ENCODE results near the gene EIF3B. TPM values are rescaled to one million over a fixed set of nuclear protein-coding genes. Genes with fewer than 3 reads are reported as not detected.
A peak's percentile ranks its signal among the peaks of the same experiment; 100 is the strongest.
"Not testable (repeated sequence)": the region's sequence is repeated elsewhere in the genome, so short reads cannot be mapped to it uniquely, and the experiment has no call there.

Gene EIF3B
- 100 to 1,000 TPM in 7 of 9 donors, 10 to 100 TPM in 2; 81.4 to 149 (median 110) TPM for total RNA-seq
- 100 to 1,000 TPM; 107 to 183 (median 107) TPM for polyA plus RNA-seq
- long read RNA-seq, donor 1, transcript EIF3B-202 (19 exons, 2,966 nt) = major isoform, 10 of 19 reads
- long read RNA-seq, donor 1, transcript EIF3B-201 (19 exons, 3,055 nt) = minor isoform, 8 of 19 reads
- long read RNA-seq, donor 1, partial matches to known transcripts = 0 of 19 reads
- long read RNA-seq, donor 1, other reads (novel, unspliced or antisense) = 0 of 19 reads
- long read RNA-seq, donor 2, transcript EIF3B-201 (19 exons, 3,055 nt) = major isoform, 6 of 16 reads
- long read RNA-seq, donor 2, partial matches to known transcripts = 8 of 16 reads
- long read RNA-seq, donor 2, other reads (novel, unspliced or antisense) = 0 of 16 reads
- long read RNA-seq, donor 3, transcript EIF3B-201 (19 exons, 3,055 nt) = major isoform, 6 of 6 reads
- long read RNA-seq, donor 3, partial matches to known transcripts = 0 of 6 reads
- long read RNA-seq, donor 3, other reads (novel, unspliced or antisense) = 0 of 6 reads
- long read RNA-seq, donor 4, partial matches to known transcripts = 8 of 13 reads
- long read RNA-seq, donor 4, other reads (novel, unspliced or antisense) = 5 of 13 reads
- long read RNA-seq, donor 5, transcript EIF3B-202 (19 exons, 2,966 nt) = minor isoform, 119 of 367 reads
- long read RNA-seq, donor 5, transcript EIF3B-201 (19 exons, 3,055 nt) = major isoform, 149 of 367 reads
- long read RNA-seq, donor 5, partial matches to known transcripts = 14 of 367 reads
- long read RNA-seq, donor 5, other reads (novel, unspliced or antisense) = 83 of 367 reads
- long read RNA-seq, donor 6, partial matches to known transcripts = 3 of 4 reads
- long read RNA-seq, donor 6, other reads (novel, unspliced or antisense) = 1 of 4 reads
- long read RNA-seq, donor 7, partial matches to known transcripts = 0 of 2 reads
- long read RNA-seq, donor 7, other reads (novel, unspliced or antisense) = 0 of 2 reads
- long read RNA-seq, donor 8, transcript EIF3B-201 (19 exons, 3,055 nt) = minor isoform, 8 of 21 reads
- long read RNA-seq, donor 8, transcript EIF3B-202 (19 exons, 2,966 nt) = major isoform, 12 of 21 reads
- long read RNA-seq, donor 8, partial matches to known transcripts = 0 of 21 reads
- long read RNA-seq, donor 8, other reads (novel, unspliced or antisense) = 0 of 21 reads
- long read RNA-seq, donor 9, partial matches to known transcripts = 0 of 2 reads
- long read RNA-seq, donor 9, other reads (novel, unspliced or antisense) = 0 of 2 reads
- long read RNA-seq, donor 10, transcript EIF3B-202 (19 exons, 2,966 nt) = major isoform, 5 of 13 reads
- long read RNA-seq, donor 10, partial matches to known transcripts = 5 of 13 reads
- long read RNA-seq, donor 10, other reads (novel, unspliced or antisense) = 0 of 13 reads

- no peaks in the 10 kb centered on the region for H3K36me3 ChIP-seq (replicated peaks in 1 of 2)
- intact Hi-C loops (cut with DNase I) = loop anchor here (10.0 kb wide), 2 partner anchors 110 to 780 kb away; partner anchors contain the start of genes MRM2 (in 1 of the 2), NUDT1 (in 1 of the 2) and PSMG3 (in 1 of the 2)
- no peaks in the 10 kb centered on the region for H3K27me3 ChIP-seq
- 0% methylated on average over 17 to 55 of the region's 55 CpGs for WGBS, 4 donors
- H3K4me1 ChIP-seq (replicated peaks in 1 of 2) = peaks cover 25 to 41% of the 10 kb centered on the region in 2 donors
- H3K9me3 ChIP-seq (replicated peaks in 1 of 3) = no peaks in the 10 kb centered on the region
- H3K27ac ChIP-seq = peak within 1 kb of the TSS; percentile 71 to 100 (median 96)
- H3K4me3 ChIP-seq = peak within 1 kb of the TSS; percentile 61 to 94 (median 80)
- DNase-seq = peak; percentile 88 to 96 (median 91)
- peak in 3 of 6 experiments; percentile 5 to 30 (median 15) for TF ChIP-seq CTCF (IDR thresholded peaks at IDR 0.05)
- peak; percentile 68 to 77 for TF ChIP-seq POLR2A (IDR thresholded peaks at IDR 0.05)
Observed at GRCh38 chr7:2354186-2354938, at the start of gene EIF3B. TSS of gene EIF3B (plus strand) at chr7:2354827. CDS start at chr7:2354922, 95 bp downstream.

- not testable (repeated sequence) for H3K4me1 ChIP-seq (replicated peaks in 1 of 2); H3K36me3 ChIP-seq (replicated peaks in 1 of 2); H3K27me3 ChIP-seq; DNase-seq; H3K4me3 ChIP-seq; H3K9me3 ChIP-seq (replicated peaks in 1 of 3)
- H3K27ac ChIP-seq = peak overlapping the region in 1 of 5 donors; percentile 49
- WGBS, 4 donors = 90 to 93% (median 91%) methylated on average over 6 of the region's 6 CpGs
- intact Hi-C loops (cut with DNase I) = loop anchor here in 1 of 2 donors (10.0 kb wide), 1 partner anchor 50 kb away; no protein-coding TSS in a partner anchor
Observed at GRCh38 chr7:2305258-2305657, 49.4 kb upstream of the EIF3B start.

- H3K4me3 ChIP-seq = no peak overlapping the region
- intact Hi-C loops (cut with DNase I) = loop anchor here in 1 of 2 donors (10.0 kb wide), 1 partner anchor 52 kb away; no protein-coding TSS in a partner anchor
Observed at GRCh38 chr7:2306688-2307087, 47.9 kb upstream of the EIF3B start.

More at GRCh38 chr7:2306688-2307087, 47.9 kb upstream of the EIF3B start:
- Histone ChIP-seq H3K9me3 (replicated peaks in 1 of 3) (no peaks in the 10 kb centered on the region), H3K27me3 (no peaks in the 10 kb centered on the region), H3K27ac (no peak overlapping the region), H3K4me1 (replicated peaks in 1 of 2) (no peaks in the 10 kb centered on the region), H3K36me3 (replicated peaks in 1 of 2) (no peaks in the 10 kb centered on the region)
- TF ChIP-seq CTCF (IDR thresholded peaks at IDR 0.05) (no peak), POLR2A (IDR thresholded peaks at IDR 0.05) (no peak)
- WGBS, 4 donors = 90 to 93% (median 92%) methylated on average over 6 of the region's 6 CpGs
- no peak for DNase-seq

Data from adrenal gland (tissue), 19 donors.